GM12873 (cell line): ENCODE results near the gene EPS15.

ENCODE experiments used
- TF ChIP-seq, protein P1 (sequence below): IDR thresholded peaks from 2 replicates; pipeline ENCODE4 v1.5.1; 2012; ENCODE audit warnings: low read depth, mild to moderate bottlenecking, moderate library complexity, low read length, control low read depth; ENCODE audit not compliant: insufficient read depth; ENCODE audit errors: missing control alignments

Gene EPS15

DNA sequence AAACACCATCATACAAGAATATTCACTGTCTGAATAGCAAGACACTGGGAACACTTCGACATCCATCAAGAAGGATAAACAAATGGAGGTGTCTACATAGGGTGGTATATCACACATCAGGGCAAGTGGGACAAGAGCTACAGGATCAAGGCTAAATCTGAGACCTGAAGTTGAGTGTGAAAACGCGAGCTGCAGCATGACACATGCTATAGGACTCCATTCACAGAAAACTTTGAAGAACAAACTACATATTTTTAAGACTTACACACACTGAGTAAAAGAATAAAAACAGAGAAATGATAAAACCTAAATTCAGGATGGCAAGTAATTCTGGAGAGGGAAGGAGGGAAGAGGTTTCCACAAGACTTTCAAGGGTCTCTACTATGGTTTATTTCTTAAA lies 190.8 kb downstream of the EPS15 start:
- TF ChIP-seq, protein P1, sequence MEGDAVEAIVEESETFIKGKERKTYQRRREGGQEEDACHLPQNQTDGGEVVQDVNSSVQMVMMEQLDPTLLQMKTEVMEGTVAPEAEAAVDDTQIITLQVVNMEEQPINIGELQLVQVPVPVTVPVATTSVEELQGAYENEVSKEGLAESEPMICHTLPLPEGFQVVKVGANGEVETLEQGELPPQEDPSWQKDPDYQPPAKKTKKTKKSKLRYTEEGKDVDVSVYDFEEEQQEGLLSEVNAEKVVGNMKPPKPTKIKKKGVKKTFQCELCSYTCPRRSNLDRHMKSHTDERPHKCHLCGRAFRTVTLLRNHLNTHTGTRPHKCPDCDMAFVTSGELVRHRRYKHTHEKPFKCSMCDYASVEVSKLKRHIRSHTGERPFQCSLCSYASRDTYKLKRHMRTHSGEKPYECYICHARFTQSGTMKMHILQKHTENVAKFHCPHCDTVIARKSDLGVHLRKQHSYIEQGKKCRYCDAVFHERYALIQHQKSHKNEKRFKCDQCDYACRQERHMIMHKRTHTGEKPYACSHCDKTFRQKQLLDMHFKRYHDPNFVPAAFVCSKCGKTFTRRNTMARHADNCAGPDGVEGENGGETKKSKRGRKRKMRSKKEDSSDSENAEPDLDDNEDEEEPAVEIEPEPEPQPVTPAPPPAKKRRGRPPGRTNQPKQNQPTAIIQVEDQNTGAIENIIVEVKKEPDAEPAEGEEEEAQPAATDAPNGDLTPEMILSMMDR, result no peak

DNA sequence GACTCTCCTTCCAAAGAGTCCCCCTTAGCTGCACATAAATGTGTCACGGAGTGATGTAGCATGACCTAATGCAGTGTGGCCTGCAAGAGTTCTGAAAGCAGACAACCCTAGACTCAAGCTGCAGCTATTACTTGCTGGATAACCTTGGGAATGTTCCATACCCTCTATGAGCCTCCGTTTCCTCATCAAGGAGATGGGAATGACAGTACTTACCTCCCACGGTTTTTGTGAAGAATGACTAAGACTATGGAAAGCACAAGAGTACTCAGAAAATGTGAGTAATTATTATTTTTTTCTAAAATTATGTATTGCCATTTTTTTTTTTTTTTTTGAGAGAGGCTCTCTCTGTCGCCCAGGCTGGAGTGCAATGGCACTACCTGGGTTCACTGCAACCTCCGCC lies 191.7 kb downstream of the EPS15 start:
- TF ChIP-seq, protein P1, result no peak

DNA sequence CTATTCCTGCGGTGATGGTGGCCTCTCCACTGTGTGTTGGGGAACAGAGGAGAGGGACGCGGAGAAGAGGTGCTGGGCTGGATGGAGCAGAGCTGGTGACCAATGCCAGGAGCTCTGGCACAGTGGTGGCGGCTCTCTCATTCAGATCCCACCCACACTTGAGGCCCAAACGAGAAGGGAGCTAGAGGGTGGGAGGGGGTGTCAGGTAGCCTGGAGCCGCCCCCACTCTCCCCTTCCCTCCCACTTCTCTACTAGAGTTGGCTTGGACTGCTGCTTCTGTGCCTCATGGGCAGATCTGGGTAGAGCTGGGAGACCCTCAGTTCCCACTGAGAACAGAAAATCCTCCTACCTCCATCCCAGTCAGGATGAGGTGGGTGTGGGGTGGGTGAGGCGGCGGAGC lies 192.2 kb downstream of the EPS15 start:
- TF ChIP-seq, protein P1, result no peak

DNA sequence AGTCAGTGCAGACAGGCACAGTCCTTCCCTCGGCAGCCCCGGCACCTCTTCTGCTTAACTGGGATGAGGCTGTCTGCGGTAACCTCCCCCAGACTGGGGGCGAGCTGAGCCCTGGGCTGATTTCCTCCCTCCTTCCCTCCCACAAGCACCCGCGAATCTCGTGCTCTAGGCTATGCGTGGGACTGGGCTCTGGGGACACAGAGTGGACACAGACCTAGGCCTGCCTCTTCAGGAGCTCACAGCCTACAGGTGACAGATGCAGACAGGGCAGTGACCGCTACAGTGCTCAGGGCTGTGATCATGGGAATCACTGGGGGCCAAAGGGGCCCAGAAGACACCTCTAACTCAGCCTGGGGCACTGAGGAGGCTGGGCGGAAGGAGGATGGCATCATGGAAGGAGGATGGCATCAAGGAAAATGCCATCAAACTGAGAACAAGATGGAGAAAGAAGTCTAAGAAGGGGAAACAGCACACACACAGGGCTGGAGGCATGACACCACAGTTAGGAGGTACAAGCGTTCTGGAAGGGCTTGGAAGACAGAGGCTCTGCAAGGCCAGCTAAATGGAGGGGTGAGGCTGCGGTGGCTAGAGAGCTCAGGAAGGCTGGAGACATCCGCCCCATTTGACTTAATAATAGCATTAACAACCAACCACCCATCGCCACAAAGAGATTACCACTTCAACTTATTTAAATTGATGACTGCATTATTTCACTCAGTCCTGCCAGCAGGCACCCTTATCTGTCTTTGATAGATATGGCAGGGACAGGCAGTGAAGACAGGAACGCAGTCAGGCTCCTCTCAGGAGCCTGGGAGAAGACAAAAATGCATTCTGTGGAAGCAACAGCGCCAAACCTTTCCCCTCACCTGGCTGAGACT lies 192.9 kb downstream of the EPS15 start:
- TF ChIP-seq, protein P1, result no peak

DNA sequence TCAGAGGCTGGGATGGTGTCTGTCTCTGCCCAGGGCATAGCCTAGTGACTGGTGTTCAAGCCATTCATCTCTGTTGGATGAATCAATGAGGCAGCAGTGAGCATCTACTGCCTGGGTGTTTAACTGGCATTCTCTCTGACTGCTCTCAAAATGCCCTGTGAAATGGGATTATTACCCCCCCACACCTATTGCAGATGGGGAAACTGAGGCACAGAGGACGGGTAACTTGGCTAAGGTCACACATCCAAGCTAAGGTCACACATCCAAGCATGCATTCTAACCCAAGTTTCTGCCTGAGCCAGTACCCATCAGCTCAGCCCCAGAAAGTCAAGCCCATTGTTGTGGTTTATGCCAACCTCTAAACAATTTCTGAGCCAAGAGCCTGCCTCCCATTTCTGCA lies 193.7 kb downstream of the EPS15 start:
- TF ChIP-seq, protein P1, result no peak

DNA sequence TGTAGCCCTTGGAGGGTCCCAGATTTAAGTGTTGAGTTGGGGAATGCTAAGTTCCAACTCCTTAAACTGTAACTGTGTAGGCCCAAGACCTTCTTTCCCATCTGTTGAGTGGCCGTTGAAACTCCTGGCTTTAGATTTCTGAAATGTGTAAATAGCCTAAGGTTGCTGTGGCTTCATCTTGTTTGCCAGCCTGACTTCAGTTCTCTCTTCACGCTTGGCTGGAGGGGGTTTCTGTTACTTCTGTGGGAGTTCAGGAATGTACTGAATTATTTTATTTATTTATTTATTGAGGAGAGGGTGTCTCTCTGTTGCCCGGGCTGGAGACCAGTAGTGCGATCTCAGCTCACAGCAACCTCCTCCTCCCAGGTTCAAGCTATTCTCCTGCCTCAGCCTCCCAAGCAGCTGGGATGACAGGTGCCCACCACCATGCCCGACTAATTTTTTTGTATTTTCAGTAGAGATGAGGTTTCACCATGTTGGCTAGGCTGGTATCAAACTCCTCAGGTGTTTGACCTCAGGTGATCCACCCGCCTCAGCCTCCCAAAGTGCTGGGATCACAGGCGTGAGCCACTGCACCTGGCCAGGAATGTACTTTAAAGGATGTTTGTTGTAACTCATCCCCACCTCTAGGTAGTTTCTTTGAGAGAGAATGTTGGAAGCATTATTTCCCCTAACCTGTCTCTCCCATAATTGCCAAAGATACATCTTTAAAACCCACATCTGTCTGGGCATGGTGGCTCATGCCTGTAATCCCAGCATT lies 194.6 kb downstream of the EPS15 start:
- TF ChIP-seq, protein P1, result no peak

DNA sequence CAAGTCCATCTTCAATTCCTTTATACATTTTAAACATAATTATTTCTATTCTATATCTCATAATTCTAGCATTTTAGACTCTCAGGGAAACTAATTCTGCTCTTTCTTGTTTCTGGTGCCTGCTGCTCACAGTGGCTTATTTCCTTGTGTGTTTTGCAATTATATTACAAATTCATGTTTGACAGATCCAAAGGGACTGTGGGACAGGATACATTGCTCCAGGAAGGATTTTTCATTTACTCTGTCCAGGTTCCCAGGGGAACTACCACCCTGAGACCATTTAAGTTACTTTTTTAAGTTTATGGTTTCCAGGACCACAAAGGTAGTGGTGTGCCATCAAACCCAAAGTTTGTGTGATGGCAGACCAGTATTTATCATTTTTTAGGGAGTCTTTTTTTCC lies 195.3 kb downstream of the EPS15 start:
- TF ChIP-seq, protein P1, result no peak
